Tibial nerve (tissue), 4 donors: ENCODE data around the gene CLN6. TPM values are rescaled to one million over a fixed set of nuclear protein-coding genes. Genes with fewer than 3 reads are reported as not detected.

Experiments used
- DNase-seq, 2 donors: peaks; one replicate each; pipeline ENCODE4 v3.0.0-alpha.2; 2019; ENCODE audit warnings: low spot score in 2 of 2
- H3K27ac ChIP-seq, 4 donors: fragments of 200-600 bp; sonication (generic) in 3 of 4; one replicate each; pipeline ENCODE4 v1.5.1; 2017 to 2019; ENCODE audit warnings: mild to moderate bottlenecking in 1 of 4
- H3K27me3 ChIP-seq, 2 donors: fragments of 200-600 bp; sonication (generic) in 1 of 2; one replicate each; pipeline versions ENCODE4 v1.5.1 to v1.6.0; 2017 to 2019
- H3K36me3 ChIP-seq, 3 donors: fragments of 200-600 bp; sonication (generic); one replicate each; pipeline ENCODE4 v1.5.1; 2018 to 2019
- H3K4me1 ChIP-seq, 4 donors: fragments of 200-600 bp; sonication (generic) in 3 of 4; one replicate each; pipeline ENCODE4 v1.5.1; 2017 to 2019
- H3K4me3 ChIP-seq, 4 donors: fragments of 200-600 bp; sonication (generic) in 3 of 4; one replicate each; pipeline ENCODE4 v1.5.1; 2017 to 2019; ENCODE audit warnings: mild to moderate bottlenecking in 1 of 4, moderate library complexity in 1 of 4
- H3K9me3 ChIP-seq, 4 donors: fragments of 200-600 bp; sonication (generic) in 3 of 4; one replicate each; pipeline ENCODE4 v1.5.1; 2017 to 2019
- CTCF ChIP-seq, 5 experiments: fragments of 200-600 bp in 3 of 5; fragments of 450-650 bp in 2 of 5; sonication (generic) in 3 of 5; IDR thresholded peaks; one replicate each; pipeline ENCODE4 v1.5.1; 2016 to 2019; ENCODE audit warnings: antibody characterized with exemption in 5 of 5, mild to moderate bottlenecking in 3 of 5, moderate library complexity in 2 of 5
- EP300 ChIP-seq, 2 donors: sonication (generic); formaldehyde crosslinking; IDR thresholded peaks; one replicate each; pipeline ENCODE4 v1.6.1; 2017; ENCODE audit warnings: antibody characterized with exemption in 2 of 2, mild to moderate bottlenecking in 1 of 2
- POLR2A ChIP-seq, 2 donors: fragments of 450-650 bp; IDR thresholded peaks; one replicate each; pipeline ENCODE4 v1.6.1; 2017; ENCODE audit warnings: antibody characterized with exemption in 2 of 2, mild to moderate bottlenecking in 2 of 2, moderate library complexity in 2 of 2
- WGBS, 2 donors: methylation state at CpG; one replicate each; pipeline ENCODE4 v1.1.5; 2018; 5-methylcytosine and 5-hydroxymethylcytosine counted together
- total RNA-seq, 4 donors: library from RNA; depleted of rRNA; stranded (reverse); fragments of >200 nt; gene quantifications; one replicate each; pipeline ENCODE4 v1.1.0, GENCODE V29; 2016

CLN6 gene
- total RNA-seq, 4 donors from 2014 or later: 10.0 to 28.8 (median 16.3) TPM

GRCh38 chr15:68186671-68187397 lies 42.7 kb downstream of the CLN6 start:
- H3K4me1 ChIP-seq: peaks cover 0 to 34% (median 12%) of the 10 kb centered on the region in 4 donors
- TF ChIP-seq CTCF (IDR thresholded peaks at IDR 0.05): no peak
- no peak for TF ChIP-seq POLR2A (IDR thresholded peaks at IDR 0.05)
- no peak for TF ChIP-seq EP300 (IDR thresholded peaks at IDR 0.05)
- no peaks in the 10 kb centered on the region for H3K9me3 ChIP-seq
- peaks cover 0 to 46% (median 0%) of the 10 kb centered on the region in 3 donors for H3K36me3 ChIP-seq
- H3K4me3 ChIP-seq: peak overlapping the region in 1 of 4 donors; percentile 16
- peak overlapping the region in 3 of 4 donors; percentile 42 to 76 (median 71) for H3K27ac ChIP-seq
- 63 to 64% methylated on average over 5 of the region's 5 CpGs for WGBS, 2 donors
- no peak for DNase-seq
- H3K27me3 ChIP-seq: no peaks in the 10 kb centered on the region

GRCh38 chr15:68184616-68185480 lies 44.7 kb downstream of the CLN6 start:
- Histone ChIP-seq H3K27me3 (no peaks in the 10 kb centered on the region), H3K27ac (no peak overlapping the region), H3K9me3 (no peaks in the 10 kb centered on the region), H3K4me3 (no peak overlapping the region), H3K4me1 (peaks cover 0 to 34% (median 12%) of the 10 kb centered on the region in 4 donors), H3K36me3 (peaks cover 0 to 54% (median 2%) of the 10 kb centered on the region in 3 donors)
- DNase-seq: no peak
- TF ChIP-seq EP300 (IDR thresholded peaks at IDR 0.05) (peak in 1 of 2 donors; percentile 13), POLR2A (IDR thresholded peaks at IDR 0.05) (no peak)
- WGBS, 2 donors: 90 to 91% methylated on average over 5 of the region's 5 CpGs

DNA sequence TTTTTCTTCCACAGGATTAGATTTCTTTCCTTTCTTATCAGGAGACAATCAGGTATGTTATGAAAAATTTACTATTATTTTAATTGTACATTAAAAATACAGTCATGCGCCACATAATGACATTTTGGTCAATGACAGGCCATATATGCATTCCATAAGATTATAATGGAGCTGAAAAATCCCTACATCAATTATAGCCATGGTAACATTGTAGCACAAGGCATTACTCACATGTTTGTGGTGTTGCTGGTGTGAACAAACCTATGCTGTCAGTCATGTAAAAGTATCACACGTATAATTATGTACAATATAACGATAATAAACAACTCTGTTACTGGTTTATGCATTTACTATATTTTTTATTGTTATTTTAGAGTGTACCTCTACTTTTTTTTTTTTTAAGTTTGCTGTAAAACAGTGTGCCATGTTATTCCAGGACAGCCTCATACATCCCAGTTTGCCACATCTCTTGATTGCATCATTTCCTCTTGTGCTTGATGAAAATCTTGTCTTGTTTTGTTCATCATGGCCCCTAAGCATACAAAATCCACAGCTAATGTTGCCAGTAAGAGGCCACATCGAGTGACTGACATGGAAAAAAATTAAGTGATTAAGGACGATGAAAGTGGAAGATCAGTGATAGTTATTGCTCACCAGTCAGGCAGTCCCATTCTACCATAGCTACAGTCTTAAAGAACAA lies 45.8 kb downstream of the CLN6 start:
- no peak overlapping the region for H3K27ac ChIP-seq
- no peak for DNase-seq
- TF ChIP-seq POLR2A (IDR thresholded peaks at IDR 0.05) (no peak), EP300 (IDR thresholded peaks at IDR 0.05) (no peak), CTCF (IDR thresholded peaks at IDR 0.05) (no peak)
- H3K36me3 ChIP-seq: peaks cover 0 to 54% (median 2%) of the 10 kb centered on the region in 3 donors
- peaks cover 0 to 31% (median 12%) of the 10 kb centered on the region in 4 donors for H3K4me1 ChIP-seq
- WGBS, 2 donors: 93% methylated on average over 5 of the region's 5 CpGs
- no peak overlapping the region for H3K4me3 ChIP-seq
- H3K27me3 ChIP-seq: no peaks in the 10 kb centered on the region
- H3K9me3 ChIP-seq: no peaks in the 10 kb centered on the region

- Histone ChIP-seq H3K27ac (peak overlapping the region in 1 of 4 donors; percentile 52), H3K36me3 (peaks cover 0 to 56% (median 4%) of the 10 kb centered on the region in 3 donors), H3K27me3 (no peaks in the 10 kb centered on the region), H3K4me1 (peaks cover 0 to 26% (median 0%) of the 10 kb centered on the region in 4 donors), H3K9me3 (no peaks in the 10 kb centered on the region), H3K4me3 (no peak overlapping the region)
- TF ChIP-seq CTCF (IDR thresholded peaks at IDR 0.05) (no peak), EP300 (IDR thresholded peaks at IDR 0.05) (peak in 1 of 2 donors; percentile 5), POLR2A (IDR thresholded peaks at IDR 0.05) (no peak)
- DNase-seq: no peak
These were observed 51.8 kb downstream of the CLN6 start for GRCh38 chr15:68177742-68178141.

- H3K27ac ChIP-seq: no peak overlapping the region
- no peaks in the 10 kb centered on the region for H3K27me3 ChIP-seq
- peak in 1 of 2 donors; percentile 23 for TF ChIP-seq EP300 (IDR thresholded peaks at IDR 0.05)
- TF ChIP-seq CTCF (IDR thresholded peaks at IDR 0.05): no peak
- TF ChIP-seq POLR2A (IDR thresholded peaks at IDR 0.05): no peak
- DNase-seq: no peak
- peaks cover 0 to 26% (median 0%) of the 10 kb centered on the region in 4 donors for H3K4me1 ChIP-seq
- H3K4me3 ChIP-seq: no peak overlapping the region
- peaks cover 0 to 46% (median 4%) of the 10 kb centered on the region in 3 donors for H3K36me3 ChIP-seq
- 82 to 84% methylated on average over 3 of the region's 3 CpGs for WGBS, 2 donors
- H3K9me3 ChIP-seq: no peaks in the 10 kb centered on the region
These were observed 52.9 kb downstream of the CLN6 start for GRCh38 chr15:68176601-68177000.
